ENCODE measurements around the gene HSPA14. TPM values are rescaled to one million over a fixed set of nuclear protein-coding genes. Genes with fewer than 3 reads are reported as not detected.

The HSPA14 gene
- total RNA-seq, 1 experiment from 2014 or later, result 17.5 TPM

DNA sequence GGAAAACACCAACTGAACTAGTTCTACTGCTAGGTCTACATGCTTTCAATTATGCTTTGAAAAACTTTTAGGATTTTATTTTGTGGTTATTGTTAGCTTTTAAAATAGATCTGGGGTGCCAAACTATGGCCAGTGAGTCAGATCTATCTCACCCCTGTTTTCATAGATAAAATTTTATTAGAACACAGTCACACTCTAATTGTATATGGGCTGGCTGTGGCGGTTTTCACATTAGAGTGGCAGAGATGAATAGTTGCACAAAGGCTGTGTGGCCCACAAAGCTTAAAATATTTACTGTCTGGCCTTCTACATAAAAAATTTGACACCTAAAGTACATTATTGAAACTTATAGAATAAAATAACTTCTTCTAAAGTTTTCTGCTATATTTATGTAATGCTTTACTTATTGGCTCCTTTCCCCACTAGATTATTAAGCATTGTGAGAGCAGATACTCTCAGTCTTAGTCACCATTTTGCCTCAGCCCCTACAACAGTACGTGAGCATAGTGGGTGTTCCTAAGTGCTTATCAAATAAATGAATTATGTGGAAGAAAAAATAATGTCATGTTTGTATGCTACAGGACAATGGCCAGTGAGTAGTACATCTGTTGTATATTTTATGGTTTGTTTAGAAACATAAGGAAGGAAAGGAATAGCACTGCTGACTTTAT lies 35.1 kb downstream of the HSPA14 start:
- BruUV-seq (replicated peaks), result no TSS peak
- Histone ChIP-seq H3K4me2 (ENCODE audit: low read length) (no peak overlapping the region; the same call in 1 of the 2 replicates), H3K4me3 (ENCODE audit: low read length) (no peak overlapping the region), H3K79me2 (ENCODE audit: low read length) (peaks cover 19% of the 10 kb centered on the region), H3K9me3 (ENCODE audit: low read length) (no peaks in the 10 kb centered on the region), H3K4me1 (ENCODE audit: insufficient read depth, low read length) (peaks cover 22% of the 10 kb centered on the region), H3K27me3 (ENCODE audit: low read length) (no peaks in the 10 kb centered on the region), H2AFZ (ENCODE audit: low read length) (no peak overlapping the region), H3K36me3 (ENCODE audit: low read depth, low read length) (peaks cover 3% of the 10 kb centered on the region; the same call in 1 of the 2 replicates), H3K9ac (ENCODE audit: low read length) (no peak overlapping the region), H3K27ac (ENCODE audit: low read length) (peak overlapping the region; percentile 9; the same call in 1 of the 2 replicates), H3F3A (ENCODE audit: low read length, unreplicated experiment) (no peaks in the 10 kb centered on the region), H3K9me2 (replicated peaks; ENCODE audit: low read length) (no peaks in the 10 kb centered on the region), H4K20me1 (ENCODE audit: low read length) (no peaks in the 10 kb centered on the region)
- TF ChIP-seq EZH2 (IDR thresholded peaks at IDR 0.05; ENCODE audit: low read length, unreplicated experiment) (no peak), EZH2phosphoT487 (IDR thresholded peaks at IDR 0.05; ENCODE audit: borderline replicate concordance, low read length) (no peak)
- TF ChIP-seq, protein P1, sequence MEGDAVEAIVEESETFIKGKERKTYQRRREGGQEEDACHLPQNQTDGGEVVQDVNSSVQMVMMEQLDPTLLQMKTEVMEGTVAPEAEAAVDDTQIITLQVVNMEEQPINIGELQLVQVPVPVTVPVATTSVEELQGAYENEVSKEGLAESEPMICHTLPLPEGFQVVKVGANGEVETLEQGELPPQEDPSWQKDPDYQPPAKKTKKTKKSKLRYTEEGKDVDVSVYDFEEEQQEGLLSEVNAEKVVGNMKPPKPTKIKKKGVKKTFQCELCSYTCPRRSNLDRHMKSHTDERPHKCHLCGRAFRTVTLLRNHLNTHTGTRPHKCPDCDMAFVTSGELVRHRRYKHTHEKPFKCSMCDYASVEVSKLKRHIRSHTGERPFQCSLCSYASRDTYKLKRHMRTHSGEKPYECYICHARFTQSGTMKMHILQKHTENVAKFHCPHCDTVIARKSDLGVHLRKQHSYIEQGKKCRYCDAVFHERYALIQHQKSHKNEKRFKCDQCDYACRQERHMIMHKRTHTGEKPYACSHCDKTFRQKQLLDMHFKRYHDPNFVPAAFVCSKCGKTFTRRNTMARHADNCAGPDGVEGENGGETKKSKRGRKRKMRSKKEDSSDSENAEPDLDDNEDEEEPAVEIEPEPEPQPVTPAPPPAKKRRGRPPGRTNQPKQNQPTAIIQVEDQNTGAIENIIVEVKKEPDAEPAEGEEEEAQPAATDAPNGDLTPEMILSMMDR (conservative IDR thresholded peaks at IDR 0.05; ENCODE audit: low read depth, low read length), result no peak
- POLR2A ChIA-PET (ENCODE audit: unreplicated experiment), result interaction anchor here (0.6 kb wide), 1 partner anchor 546 kb away, joined by 3 read pairs; no protein-coding TSS in a partner anchor
- intact Hi-C loops (cut with micrococcal nuclease), result no loop called here
- DNase-seq (peak; percentile 47), ATAC-seq (peak; percentile 56)
- CTCF ChIA-PET, result no interaction called here

DNA sequence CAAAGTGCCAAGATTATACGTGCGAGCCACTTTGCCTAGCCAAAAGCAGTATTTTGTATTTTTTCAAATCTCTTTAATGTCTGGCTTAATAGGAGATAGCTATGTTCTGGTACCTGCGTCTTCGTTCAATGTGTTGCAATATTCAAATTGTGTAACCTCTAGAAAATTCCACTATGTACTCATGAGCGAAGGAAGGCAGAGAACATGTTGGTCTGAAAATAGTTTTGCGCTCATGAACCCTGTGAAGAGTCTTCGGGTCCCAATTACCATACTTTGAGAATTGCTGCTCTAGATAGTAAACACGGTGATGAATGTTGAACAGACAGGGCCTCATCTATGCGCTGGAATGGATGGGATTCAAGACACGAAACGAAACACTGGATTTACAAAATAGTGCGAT lies 37.8 kb downstream of the HSPA14 start:
- intact Hi-C loops (cut with micrococcal nuclease), result no loop called here
- Histone ChIP-seq H3K27me3 (ENCODE audit: low read length) (no peaks in the 10 kb centered on the region), H3K27ac (ENCODE audit: low read length) (no peak overlapping the region), H3F3A (ENCODE audit: low read length, unreplicated experiment) (no peaks in the 10 kb centered on the region), H3K9ac (ENCODE audit: low read length) (no peak overlapping the region), H3K9me3 (ENCODE audit: low read length) (no peaks in the 10 kb centered on the region), H3K4me3 (ENCODE audit: low read length) (no peak overlapping the region), H3K36me3 (ENCODE audit: low read depth, low read length) (no peaks in the 10 kb centered on the region; the same call in 1 of the 2 replicates), H3K9me2 (replicated peaks; ENCODE audit: low read length) (no peaks in the 10 kb centered on the region), H4K20me1 (ENCODE audit: low read length) (peaks cover 10% of the 10 kb centered on the region; the same call in 1 of the 2 replicates), H3K4me2 (ENCODE audit: low read length) (no peak overlapping the region), H3K79me2 (ENCODE audit: low read length) (peaks cover 41% of the 10 kb centered on the region), H3K4me1 (ENCODE audit: insufficient read depth, low read length) (peaks cover 30% of the 10 kb centered on the region), H2AFZ (ENCODE audit: low read length) (no peak overlapping the region)
- CTCF ChIA-PET, result no interaction called here
- TF ChIP-seq EZH2 (IDR thresholded peaks at IDR 0.05; ENCODE audit: low read length, unreplicated experiment) (no peak), EZH2phosphoT487 (IDR thresholded peaks at IDR 0.05; ENCODE audit: borderline replicate concordance, low read length) (no peak)
- TF ChIP-seq, protein P1 (conservative IDR thresholded peaks at IDR 0.05; ENCODE audit: low read depth, low read length), result no peak
- ATAC-seq (no peak), DNase-seq (no peak)
- POLR2A ChIA-PET (ENCODE audit: unreplicated experiment), result no interaction called here
- no TSS peak for BruUV-seq (replicated peaks)

DNA sequence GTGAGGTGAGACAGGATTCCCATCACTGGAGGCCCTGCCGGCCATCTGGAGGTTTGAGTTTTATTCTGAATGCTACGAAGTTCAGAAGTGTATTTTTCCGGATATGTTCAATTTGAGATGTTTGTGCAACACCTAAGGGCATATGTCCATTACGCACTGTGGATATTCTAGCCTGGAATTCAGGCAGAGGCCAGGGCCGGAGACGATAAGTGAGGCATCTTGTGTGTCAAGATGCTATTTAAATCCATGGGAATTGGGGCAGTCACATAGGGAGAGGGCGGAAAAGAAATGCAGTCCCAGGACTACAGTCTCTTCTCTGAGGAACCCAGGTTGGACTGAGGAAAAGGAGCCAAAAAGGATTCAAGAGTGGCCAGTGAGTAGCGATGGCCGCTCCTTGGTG lies 38.7 kb downstream of the HSPA14 start:
- ATAC-seq, result no peak
- no peak for TF ChIP-seq EZH2 (IDR thresholded peaks at IDR 0.05; ENCODE audit: low read length, unreplicated experiment)
- TF ChIP-seq, protein P1 (conservative IDR thresholded peaks at IDR 0.05; ENCODE audit: low read depth, low read length), result no peak
- no peak for TF ChIP-seq EZH2phosphoT487 (IDR thresholded peaks at IDR 0.05; ENCODE audit: borderline replicate concordance, low read length)
- DNase-seq, result no peak
- no peak overlapping the region for H3K27ac ChIP-seq (ENCODE audit: low read length)
- peak overlapping the region; percentile 88 for H3K4me2 ChIP-seq (ENCODE audit: low read length)
- no peaks in the 10 kb centered on the region for H3K36me3 ChIP-seq (ENCODE audit: low read depth, low read length)
- no peaks in the 10 kb centered on the region for H3K27me3 ChIP-seq (ENCODE audit: low read length)
- ChIA-PET CTCF (no interaction called here), POLR2A (ENCODE audit: unreplicated experiment) (no interaction called here)
- peaks cover 30% of the 10 kb centered on the region for H3K4me1 ChIP-seq (ENCODE audit: insufficient read depth, low read length)
- no peak overlapping the region for H3K9ac ChIP-seq (ENCODE audit: low read length)
- intact Hi-C loops (cut with micrococcal nuclease), result no loop called here
- peaks cover 49% of the 10 kb centered on the region for H3K79me2 ChIP-seq (ENCODE audit: low read length)
- H3K9me2 ChIP-seq (replicated peaks; ENCODE audit: low read length), result no peaks in the 10 kb centered on the region
- no peaks in the 10 kb centered on the region for H3K9me3 ChIP-seq (ENCODE audit: low read length)
- no TSS peak for BruUV-seq (replicated peaks)
- H3F3A ChIP-seq (ENCODE audit: low read length, unreplicated experiment), result no peaks in the 10 kb centered on the region
- H3K4me3 ChIP-seq (ENCODE audit: low read length), result peak overlapping the region; percentile 86; the same call in 1 of the 2 replicates
- H2AFZ ChIP-seq (ENCODE audit: low read length), result no peak overlapping the region
- H4K20me1 ChIP-seq (ENCODE audit: low read length), result peaks cover 10% of the 10 kb centered on the region; the same call in 1 of the 2 replicates
